Effector CD8-positive, alpha-beta T cell (primary cell): ENCODE data around the gene SLC22A23.

Experiments used
- DNase-seq: peaks from one replicate; lab custom pipeline; 2025; lab: John Stamatoyannopoulos, UW

SLC22A23 gene

DNA sequence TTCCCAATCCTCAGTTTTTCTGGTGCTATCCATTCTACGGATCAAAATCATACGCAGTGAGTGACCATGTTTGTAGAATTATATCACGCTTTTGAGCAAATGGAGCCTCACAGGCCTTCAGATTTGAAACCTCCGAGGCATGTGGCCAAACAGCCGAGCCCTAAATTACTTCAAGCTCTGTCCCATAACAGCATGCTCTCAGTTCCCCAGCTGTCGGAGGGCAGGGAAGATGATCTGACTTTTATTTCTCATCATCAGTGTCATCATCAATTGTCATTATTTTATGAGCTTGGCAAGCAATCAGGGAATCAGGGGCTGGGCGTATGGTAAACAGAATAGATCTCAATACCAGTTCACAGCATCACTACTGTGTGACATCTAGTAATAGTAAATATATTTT lies 124.9 kb downstream of the SLC22A23 start:
- DNase-seq = no peak

DNA sequence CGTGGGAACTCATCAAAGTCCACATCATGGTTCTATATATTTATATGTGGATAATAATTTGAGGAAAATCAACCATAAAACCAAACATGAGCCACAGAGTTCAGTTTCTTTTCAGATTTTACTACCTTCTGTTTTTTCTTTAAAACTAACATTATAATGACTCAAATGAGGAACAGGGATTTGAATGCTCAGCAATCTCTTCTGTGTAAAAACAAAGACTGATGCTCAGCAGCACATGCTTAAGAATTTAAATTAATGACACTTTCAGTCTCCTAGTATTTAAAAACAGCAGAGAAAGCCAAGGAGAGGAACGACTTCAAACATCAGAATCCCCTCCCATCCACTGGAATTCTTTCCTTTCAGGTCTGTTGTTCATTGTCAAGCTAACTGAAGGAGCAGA lies 125.4 kb downstream of the SLC22A23 start:
- DNase-seq = no peak

DNA sequence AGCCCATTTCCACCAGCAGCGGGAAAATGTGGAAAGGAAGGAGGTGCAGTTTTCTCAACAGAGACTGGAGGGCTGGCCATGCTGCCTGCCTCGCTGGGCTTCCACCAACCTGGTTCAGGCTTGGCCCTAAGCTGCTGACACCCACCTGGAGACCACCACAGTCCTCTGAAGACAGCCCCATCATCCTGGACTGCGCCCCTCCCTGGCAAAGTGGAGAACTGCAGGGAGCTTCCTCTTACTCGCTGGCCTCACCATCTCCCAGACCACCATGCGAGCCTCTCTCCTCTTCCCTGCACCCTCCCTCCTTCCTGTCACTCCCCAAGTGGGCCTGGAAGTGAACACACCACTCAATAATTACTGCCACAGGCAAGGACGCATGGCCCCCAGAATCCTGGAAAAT lies 126.7 kb downstream of the SLC22A23 start:
- DNase-seq = no peak

- DNase-seq = no peak
Measured at GRCh38 chr6:3329393-3330051, 127.3 kb downstream of the SLC22A23 start.

- no peak for DNase-seq
Measured at GRCh38 chr6:3328796-3329195, 128.1 kb downstream of the SLC22A23 start.

DNA sequence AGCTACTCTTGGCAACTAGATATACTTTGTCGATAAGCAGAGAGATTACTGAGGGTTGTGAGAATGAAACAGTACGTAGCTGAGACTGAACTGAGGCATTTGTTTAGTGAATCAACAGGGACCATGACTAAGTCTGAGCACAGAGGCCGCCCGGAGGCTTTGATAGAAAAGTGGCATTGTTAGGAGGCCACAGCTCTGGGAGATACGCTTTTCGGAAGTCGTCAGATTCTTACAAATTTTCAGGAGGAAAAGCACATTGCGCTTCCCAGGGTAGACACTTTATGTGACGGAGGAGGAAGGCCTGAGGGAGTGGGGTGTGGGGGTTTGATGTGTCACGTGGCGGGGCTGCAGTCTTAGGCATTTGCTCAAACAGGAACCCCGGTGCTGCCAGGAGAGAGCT lies 128.7 kb downstream of the SLC22A23 start:
- no peak for DNase-seq

DNA sequence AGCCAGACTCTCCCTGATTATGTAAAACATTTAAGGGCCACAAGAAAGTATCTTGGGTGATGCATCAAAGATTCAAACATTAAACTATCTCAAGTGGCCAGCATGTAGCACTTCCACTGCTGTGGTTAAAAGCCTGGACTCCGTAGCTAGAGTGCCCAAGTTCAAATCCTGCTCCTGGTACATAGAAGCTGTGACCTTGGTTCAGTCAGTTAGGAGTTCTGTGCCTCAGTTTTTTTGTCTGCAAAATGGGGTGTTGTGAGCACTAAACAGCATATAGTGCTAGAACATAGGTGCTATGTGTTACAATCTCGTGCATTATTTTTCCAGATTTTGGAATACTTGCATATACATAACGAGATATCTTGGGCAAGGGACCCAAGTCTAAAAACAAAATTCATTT lies 129.4 kb downstream of the SLC22A23 start:
- no peak for DNase-seq

DNA sequence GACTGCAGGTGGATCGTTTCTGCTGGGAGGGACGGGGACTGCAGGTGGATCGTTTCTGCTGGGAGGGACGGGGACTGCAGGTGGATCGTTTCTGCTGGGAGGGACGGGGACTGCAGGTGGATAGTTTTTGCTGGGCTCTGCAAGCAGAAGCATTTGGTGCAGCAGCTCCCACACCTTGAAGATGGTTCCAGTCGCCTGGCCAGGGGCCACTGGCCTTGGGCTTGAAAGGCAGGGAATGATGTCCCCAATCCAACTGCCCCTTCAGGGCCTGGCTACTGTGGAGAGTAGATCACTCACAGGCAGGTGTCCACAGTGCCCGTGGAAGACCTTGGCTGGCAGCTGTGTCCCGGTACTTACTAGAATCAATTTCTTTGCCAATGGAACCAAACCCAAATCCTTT lies 129.9 kb downstream of the SLC22A23 start:
- no peak for DNase-seq

DNA sequence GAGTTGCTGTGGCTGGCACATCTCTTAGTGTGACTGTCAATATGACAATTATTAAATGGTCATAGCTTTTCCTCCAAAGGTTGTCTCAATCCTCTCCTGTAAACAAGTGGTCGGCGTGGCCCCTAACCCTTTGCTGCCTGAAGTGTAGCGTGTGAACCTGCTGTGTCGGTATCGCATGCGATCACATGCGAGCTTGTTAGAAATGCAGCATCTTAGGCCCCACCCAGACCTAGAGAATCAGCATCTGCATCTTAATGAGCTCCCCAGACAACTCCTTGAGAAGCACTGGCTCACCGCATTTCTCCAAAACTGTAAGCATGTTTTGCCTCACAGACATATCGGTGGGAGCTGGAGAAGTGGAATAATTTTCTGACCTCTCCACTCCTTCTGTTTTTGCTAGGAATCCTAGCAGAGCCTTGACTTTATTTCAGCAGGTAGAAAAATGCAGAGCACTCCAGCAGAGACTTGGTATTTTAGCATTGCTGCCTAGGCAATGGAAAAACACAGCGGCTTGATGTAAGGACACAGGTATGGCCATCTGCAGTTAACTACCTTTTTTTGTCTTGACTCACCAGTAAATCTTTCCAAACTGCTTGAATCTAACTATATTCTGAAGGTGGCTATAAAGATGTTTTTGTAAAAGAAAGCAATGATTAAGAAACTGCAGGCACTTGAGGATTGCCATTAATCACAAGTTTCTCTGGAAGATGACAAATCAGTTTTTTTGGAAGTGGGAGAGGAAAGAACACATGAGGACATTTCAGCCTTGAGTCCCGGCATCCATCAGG lies 130.5 kb downstream of the SLC22A23 start:
- DNase-seq = no peak

GRCh38 chr6:3325210-3325609 lies 131.6 kb downstream of the SLC22A23 start:
- DNase-seq = no peak

- no peak for DNase-seq
Measured at GRCh38 chr6:3324262-3324942, 132.4 kb downstream of the SLC22A23 start.

DNA sequence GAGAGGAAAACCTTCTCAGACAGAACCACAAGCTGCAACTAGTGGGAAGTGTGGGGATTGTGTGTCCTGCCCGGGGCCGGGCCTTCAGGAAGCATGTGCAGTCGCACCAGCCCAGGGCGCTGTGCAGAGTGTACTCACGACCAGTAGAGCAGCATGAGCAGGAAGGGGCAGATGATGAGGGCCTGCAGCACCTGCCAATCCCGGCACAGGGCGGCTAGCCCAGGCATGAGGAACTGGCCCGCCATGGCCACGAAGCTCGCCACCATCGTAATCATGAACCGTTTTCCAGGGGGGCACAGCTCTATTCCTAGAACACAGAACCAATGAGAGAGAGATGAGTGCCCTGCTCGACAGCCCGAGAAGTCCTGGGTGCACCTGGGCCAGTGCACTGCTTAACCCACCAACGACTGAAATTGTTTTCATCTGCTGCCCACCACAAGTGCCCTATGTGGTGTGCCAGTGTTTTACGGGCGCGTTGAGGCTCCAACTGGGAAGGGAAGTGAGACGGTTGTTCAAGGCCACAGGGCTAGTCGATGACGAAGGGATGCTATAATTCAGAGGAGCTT lies 133.1 kb downstream of the SLC22A23 start:
- no peak for DNase-seq

GRCh38 chr6:3323148-3323547 lies 133.7 kb downstream of the SLC22A23 start:
- DNase-seq = no peak

GRCh38 chr6:3322366-3322890 lies 134.4 kb downstream of the SLC22A23 start:
- DNase-seq = no peak

DNA sequence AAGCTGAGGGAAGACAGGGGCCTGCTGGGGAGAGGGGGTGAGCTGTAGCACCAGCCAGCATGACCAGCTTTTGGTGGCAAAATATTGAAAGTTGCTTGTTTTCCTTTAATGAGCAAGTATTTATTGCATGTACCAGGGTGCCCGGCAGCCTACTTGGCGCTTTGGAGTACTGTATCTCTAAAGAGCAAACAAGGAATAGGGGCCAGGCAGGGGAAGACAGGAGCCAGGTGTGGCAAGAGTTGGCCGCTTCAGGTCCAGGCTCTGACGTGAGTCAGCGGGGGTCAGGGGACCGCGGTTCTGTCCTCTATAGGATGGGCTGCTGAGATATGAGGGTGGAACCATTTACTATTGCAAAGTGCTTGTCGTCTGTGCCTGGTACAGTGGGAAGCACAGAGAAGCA lies 135.0 kb downstream of the SLC22A23 start:
- DNase-seq = no peak

GRCh38 chr6:3321042-3321441 lies 135.8 kb downstream of the SLC22A23 start:
- no peak for DNase-seq

- DNase-seq = no peak
Measured at GRCh38 chr6:3320238-3320811, 136.5 kb downstream of the SLC22A23 start.

DNA sequence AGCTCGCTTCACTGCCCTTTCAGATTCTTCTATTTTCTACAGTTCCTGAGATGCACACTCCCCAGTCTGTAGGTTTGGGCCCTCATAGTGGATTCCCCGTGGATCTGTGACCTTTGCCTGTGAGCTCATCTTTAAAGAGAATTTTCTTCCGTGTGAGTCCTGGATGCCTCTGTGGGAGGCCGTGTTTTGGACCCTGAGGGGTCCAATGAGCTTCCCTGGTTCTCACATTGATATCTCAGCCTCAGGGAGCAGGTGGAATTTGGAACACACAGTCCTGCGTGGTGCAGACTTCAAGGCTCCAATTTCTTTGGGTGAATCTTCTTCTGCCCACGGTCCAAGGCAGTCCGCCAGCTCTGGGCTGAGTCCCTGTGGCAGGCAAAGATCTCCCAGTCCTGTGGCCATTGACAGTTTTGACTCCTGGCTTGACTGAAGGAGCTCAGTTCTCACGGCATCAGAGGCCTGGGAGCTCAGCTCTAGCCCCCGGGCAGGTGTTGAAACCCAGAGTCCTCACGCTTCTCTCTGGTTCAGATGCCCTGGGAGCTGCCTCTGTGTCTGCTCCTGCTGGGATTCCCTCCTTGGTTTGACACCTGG lies 137.1 kb downstream of the SLC22A23 start:
- DNase-seq = no peak

DNA sequence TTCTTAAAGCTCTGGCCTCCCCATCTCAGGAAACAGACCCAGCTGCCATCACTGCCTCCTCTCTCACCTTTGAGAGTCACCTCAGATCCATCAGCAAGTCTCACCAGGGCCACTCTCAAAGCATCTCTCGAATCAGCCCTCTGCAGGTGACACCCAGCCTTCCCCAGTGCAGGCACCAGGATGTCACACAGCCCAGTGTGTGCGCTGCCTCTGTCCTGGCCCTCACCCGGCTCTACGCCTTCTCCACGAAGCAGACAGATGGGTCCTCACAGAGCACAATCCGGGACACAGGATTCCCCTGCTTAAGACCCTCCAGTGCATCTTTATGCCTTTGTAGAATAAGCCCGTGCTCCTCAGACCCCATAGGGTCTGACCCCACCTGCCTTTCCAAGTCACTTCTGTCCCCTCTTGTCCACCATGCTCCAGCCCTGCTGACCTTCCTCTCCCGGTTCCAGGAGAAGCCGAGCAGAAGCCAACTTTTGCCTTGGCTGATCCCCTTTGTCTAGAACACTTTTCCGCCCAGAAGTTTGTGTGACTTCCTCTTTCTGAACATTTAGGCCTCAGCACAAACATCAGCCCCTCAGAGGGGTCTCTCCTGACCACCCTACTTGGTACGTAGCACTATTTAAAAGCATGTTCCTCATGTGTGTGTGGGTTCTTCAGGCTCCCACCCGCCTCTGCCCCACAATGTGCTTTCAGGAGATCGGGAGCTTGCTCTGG lies 137.9 kb downstream of the SLC22A23 start:
- DNase-seq = no peak

GRCh38 chr6:3318226-3318625 lies 138.6 kb downstream of the SLC22A23 start:
- DNase-seq = no peak

DNA sequence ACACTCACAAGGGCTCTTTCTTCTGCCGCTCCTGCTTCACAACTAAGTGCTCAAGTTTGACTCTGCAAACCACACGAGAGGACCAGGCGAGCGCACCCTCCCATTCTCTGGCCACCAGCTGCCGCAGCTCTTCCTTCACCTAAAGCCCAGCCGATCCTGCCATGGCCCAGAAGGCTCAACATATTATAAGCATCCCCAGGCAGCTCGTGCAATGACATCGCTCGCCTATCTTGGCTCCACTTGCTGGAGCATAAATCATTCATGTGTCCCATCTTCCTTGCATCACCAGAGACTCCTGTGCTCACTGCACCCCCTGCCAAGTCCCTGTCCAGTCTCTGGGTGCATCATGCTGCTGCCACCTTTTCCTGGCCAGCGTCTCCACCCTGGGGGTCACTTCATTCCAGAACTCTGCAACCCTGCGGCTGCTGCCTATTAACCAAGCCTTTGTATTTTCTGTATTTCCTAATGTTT lies 139.1 kb downstream of the SLC22A23 start:
- no peak for DNase-seq
